ENCODE data around the gene SPI1. TPM values are rescaled to one million over a fixed set of nuclear protein-coding genes. Genes with fewer than 3 reads are reported as not detected.

SPI1 gene
- total RNA-seq, 1 donor from 2014 or later, result not detected

DNA sequence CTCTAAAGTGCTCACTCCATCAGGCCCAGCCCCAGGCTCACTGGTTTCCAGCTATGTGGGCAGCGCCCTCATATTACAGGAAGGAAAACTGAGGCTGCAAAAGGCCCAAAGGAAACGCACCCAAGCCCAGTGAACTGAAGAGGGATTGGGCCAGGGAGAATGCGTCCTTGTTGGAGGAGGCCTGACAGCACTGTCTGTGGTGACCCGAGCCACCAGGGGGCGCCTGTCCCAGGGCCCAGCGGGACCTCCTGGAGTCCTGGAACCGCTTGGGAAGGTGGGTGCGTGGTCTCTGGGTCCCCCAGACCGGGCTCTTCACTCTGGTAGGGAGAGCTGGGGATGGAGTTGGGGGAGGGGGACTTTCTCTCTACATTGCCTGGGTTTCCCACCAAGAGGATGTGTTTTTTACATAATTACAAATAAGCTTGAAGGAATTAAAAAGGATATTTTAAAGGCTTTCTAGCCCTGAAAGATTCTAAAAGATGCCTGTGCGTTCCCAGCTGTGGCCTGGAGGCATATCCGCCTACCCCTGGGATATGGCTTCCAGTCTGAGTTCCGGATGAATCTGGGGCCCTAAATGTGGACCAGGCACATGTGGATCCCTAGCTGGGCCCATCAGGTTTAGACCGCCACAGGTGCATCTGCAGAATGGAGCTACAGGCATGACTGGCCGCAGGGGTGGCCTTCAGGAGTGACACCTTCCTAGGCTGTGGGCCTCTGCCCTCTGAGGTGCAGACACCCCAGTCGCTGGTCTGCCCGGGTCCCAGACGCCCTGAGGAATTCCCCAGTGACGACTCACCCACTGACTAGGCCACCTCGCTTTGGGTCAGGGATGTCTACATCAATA lies 4.2 kb downstream of the SPI1 start:
- H3K9me3 Mint-ChIP-seq, result no peaks in the 10 kb centered on the region

DNA sequence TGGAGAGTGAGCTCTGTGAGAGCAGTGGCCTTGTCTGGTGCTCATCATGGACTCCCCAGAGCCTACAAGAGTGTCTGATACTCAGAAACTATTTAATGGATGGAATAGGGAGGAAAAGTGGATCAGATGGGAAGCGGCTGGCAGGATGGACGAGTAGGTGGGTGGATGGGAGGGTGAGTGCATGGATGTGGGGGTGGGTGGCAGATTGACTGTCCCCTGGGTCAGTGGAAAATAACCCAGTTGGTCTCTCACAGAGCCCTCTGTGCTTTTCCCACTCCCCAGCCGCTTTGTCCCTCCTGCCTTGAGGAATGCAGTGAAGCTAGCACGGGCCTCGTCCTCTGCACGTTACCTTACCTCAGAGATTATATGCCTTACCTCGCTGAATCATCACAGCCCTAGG lies 5.9 kb downstream of the SPI1 start:
- Mint-ChIP-seq H3K27me3 (peaks cover 3% of the 10 kb centered on the region), H3K4me1 (ENCODE audit: unreplicated experiment) (no peaks in the 10 kb centered on the region)
- DNase-seq (ENCODE audit: extremely low spot score, unreplicated experiment), result no peak

More for the DNA sequence above, 4.2 kb downstream of the SPI1 start:
- H3K27ac Mint-ChIP-seq, result no peak overlapping the region
- DNase-seq (ENCODE audit: extremely low spot score, unreplicated experiment), result peak; percentile 83
- H3K4me3 Mint-ChIP-seq, result no peak overlapping the region
- H3K27me3 Mint-ChIP-seq, result no peaks in the 10 kb centered on the region
- H3K36me3 Mint-ChIP-seq, result no peaks in the 10 kb centered on the region
- H3K4me1 Mint-ChIP-seq (ENCODE audit: unreplicated experiment), result no peaks in the 10 kb centered on the region
- TF ChIP-seq, protein P1, sequence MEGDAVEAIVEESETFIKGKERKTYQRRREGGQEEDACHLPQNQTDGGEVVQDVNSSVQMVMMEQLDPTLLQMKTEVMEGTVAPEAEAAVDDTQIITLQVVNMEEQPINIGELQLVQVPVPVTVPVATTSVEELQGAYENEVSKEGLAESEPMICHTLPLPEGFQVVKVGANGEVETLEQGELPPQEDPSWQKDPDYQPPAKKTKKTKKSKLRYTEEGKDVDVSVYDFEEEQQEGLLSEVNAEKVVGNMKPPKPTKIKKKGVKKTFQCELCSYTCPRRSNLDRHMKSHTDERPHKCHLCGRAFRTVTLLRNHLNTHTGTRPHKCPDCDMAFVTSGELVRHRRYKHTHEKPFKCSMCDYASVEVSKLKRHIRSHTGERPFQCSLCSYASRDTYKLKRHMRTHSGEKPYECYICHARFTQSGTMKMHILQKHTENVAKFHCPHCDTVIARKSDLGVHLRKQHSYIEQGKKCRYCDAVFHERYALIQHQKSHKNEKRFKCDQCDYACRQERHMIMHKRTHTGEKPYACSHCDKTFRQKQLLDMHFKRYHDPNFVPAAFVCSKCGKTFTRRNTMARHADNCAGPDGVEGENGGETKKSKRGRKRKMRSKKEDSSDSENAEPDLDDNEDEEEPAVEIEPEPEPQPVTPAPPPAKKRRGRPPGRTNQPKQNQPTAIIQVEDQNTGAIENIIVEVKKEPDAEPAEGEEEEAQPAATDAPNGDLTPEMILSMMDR (conservative IDR thresholded peaks at IDR 0.05), result peak; percentile 96

DNA sequence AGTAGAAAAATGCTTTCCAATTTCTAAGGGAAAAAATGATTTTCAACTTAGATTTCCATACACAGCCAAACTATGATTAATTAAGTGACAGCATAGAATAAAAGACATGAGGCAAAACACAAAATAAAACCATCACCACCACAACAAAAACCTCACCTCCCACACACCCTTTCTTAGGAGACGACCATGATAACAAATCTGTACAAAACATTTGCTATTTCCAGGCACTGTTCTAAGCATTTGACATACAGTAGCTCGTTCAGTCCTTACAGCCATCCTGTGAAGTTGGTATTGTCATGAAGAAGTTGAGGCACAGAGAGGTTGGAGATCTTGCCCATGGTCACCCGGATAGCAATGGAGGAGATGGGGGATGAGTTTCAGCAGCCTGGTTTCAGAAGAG lies 8.7 kb downstream of the SPI1 start:
- H3K36me3 Mint-ChIP-seq, result no peaks in the 10 kb centered on the region
- TF ChIP-seq, protein P1 (conservative IDR thresholded peaks at IDR 0.05), result no peak
- H3K27me3 Mint-ChIP-seq, result peaks cover 3% of the 10 kb centered on the region
- H3K9me3 Mint-ChIP-seq, result no peaks in the 10 kb centered on the region
- H3K4me1 Mint-ChIP-seq (ENCODE audit: unreplicated experiment), result no peaks in the 10 kb centered on the region
- no peak overlapping the region for H3K4me3 Mint-ChIP-seq
- no peak overlapping the region for H3K27ac Mint-ChIP-seq
- DNase-seq (ENCODE audit: extremely low spot score, unreplicated experiment), result no peak

More for the DNA sequence above, 5.9 kb downstream of the SPI1 start:
- Mint-ChIP-seq H3K9me3 (no peaks in the 10 kb centered on the region), H3K4me3 (no peak overlapping the region), H3K27ac (peak overlapping the region; percentile 75), H3K36me3 (no peaks in the 10 kb centered on the region)
- TF ChIP-seq, protein P1 (conservative IDR thresholded peaks at IDR 0.05), result no peak

DNA sequence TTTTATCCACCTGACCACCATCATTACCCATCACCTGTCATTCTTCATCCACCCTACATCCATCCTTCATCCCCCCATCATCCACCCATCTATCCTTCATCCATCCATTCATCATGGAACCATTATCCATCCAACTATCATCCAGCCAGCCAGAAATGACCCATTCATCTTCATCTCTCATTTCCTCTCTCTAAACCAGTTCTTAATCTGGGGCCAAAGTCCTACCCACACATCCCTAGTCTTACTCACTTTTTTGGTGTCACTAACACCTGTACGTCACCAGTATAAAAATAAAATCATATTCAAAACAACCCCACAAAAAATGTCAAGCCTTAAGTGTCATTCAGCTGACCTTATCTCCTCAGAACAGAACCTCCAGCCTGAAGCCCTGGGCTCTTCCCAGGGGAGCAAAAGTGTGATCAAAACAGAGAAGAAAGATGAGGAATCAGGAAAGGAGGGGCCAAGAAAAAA lies 12.3 kb downstream of the SPI1 start:
- Mint-ChIP-seq H3K27ac (no peak overlapping the region), H3K36me3 (no peaks in the 10 kb centered on the region), H3K27me3 (peaks cover 3% of the 10 kb centered on the region), H3K9me3 (no peaks in the 10 kb centered on the region), H3K4me3 (no peak overlapping the region), H3K4me1 (ENCODE audit: unreplicated experiment) (no peaks in the 10 kb centered on the region)
- no peak for DNase-seq (ENCODE audit: extremely low spot score, unreplicated experiment)
- TF ChIP-seq, protein P1 (conservative IDR thresholded peaks at IDR 0.05), result no peak

DNA sequence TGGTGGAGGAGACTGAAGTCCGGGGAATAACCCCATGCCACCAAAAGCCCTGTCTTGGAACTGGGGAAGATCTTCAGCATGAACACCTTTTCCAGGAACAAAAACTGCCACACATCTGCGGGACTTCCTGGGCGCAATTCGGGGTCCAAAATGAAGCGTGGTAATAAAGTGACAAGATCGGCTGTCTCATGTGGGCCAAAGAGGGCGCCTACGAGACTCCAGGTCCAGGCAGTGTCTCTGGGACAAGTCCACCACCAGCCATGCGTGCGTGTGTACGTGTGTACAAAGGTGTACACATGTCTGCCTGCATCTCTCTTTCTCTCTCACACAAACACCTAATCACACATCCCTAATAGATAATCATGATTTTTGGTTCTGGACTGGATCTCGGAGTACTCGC lies 16.9 kb downstream of the SPI1 start:
- H3K36me3 Mint-ChIP-seq, result no peaks in the 10 kb centered on the region
- H3K9me3 Mint-ChIP-seq, result no peaks in the 10 kb centered on the region
- H3K27ac Mint-ChIP-seq, result no peak overlapping the region
- TF ChIP-seq, protein P1 (conservative IDR thresholded peaks at IDR 0.05), result no peak
- no peak for DNase-seq (ENCODE audit: extremely low spot score, unreplicated experiment)
- no peak overlapping the region for H3K4me3 Mint-ChIP-seq
- no peaks in the 10 kb centered on the region for H3K4me1 Mint-ChIP-seq (ENCODE audit: unreplicated experiment)
- H3K27me3 Mint-ChIP-seq, result no peaks in the 10 kb centered on the region
